GM21825 (cell line): Measurements from ENCODE around the gene ACTR3C.
"Not testable (repeated sequence)": the region's sequence is repeated elsewhere in the genome, so short reads cannot be mapped to it uniquely, and the experiment has no call there.

Source experiments
- ATAC-seq: cut with Tn5 transposase; IDR thresholded peaks from one replicate; pipeline ENCODE4 v1.9.1; 2021; ENCODE audit warnings: mild to moderate bottlenecking, moderate library complexity; ENCODE audit not compliant: unreplicated experiment

Gene ACTR3C

GRCh38 chr7:150219941-150220658, 103.2 kb downstream of the ACTR3C start:
- not testable (repeated sequence) for ATAC-seq

- not testable (repeated sequence) for ATAC-seq
Measured at GRCh38 chr7:150206848-150207247, 116.5 kb downstream of the ACTR3C start.

GRCh38 chr7:150205866-150206265, 117.5 kb downstream of the ACTR3C start:
- ATAC-seq, result not testable (repeated sequence)

GRCh38 chr7:150204577-150204976, 118.8 kb downstream of the ACTR3C start:
- not testable (repeated sequence) for ATAC-seq

- ATAC-seq, result not testable (repeated sequence)
Measured at GRCh38 chr7:150202894-150203293, 120.5 kb downstream of the ACTR3C start.
